HG02678 (cell line): ENCODE data around the gene EPC1.
"Not testable (repeated sequence)": the region's sequence is repeated elsewhere in the genome, so short reads cannot be mapped to it uniquely, and the experiment has no call there.

ENCODE experiments used
- ATAC-seq: cut with Tn5 transposase; IDR thresholded peaks from one replicate; pipeline ENCODE4 v1.9.1; 2021; ENCODE audit warnings: mild to moderate bottlenecking, moderate library complexity; ENCODE audit not compliant: unreplicated experiment

Gene EPC1

DNA sequence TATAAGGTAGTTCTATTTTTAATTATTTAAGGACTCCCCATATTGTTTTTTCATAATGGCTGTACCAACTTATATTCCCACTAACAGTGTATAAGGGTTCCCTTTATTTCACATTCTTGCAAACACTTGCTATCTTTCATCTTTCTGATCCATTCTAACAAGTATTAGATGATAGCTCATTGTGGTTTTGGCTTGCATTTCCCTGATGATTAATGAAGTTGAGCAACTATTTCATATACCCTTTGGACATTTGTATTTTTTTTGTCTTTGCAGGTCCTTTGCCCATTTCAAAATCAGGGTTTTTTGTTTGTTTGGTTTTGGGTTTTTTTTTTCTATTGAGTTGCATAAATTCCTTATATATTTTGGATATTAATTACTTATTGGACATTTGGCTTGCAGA lies 107.2 kb downstream of the EPC1 start:
- ATAC-seq = no peak

DNA sequence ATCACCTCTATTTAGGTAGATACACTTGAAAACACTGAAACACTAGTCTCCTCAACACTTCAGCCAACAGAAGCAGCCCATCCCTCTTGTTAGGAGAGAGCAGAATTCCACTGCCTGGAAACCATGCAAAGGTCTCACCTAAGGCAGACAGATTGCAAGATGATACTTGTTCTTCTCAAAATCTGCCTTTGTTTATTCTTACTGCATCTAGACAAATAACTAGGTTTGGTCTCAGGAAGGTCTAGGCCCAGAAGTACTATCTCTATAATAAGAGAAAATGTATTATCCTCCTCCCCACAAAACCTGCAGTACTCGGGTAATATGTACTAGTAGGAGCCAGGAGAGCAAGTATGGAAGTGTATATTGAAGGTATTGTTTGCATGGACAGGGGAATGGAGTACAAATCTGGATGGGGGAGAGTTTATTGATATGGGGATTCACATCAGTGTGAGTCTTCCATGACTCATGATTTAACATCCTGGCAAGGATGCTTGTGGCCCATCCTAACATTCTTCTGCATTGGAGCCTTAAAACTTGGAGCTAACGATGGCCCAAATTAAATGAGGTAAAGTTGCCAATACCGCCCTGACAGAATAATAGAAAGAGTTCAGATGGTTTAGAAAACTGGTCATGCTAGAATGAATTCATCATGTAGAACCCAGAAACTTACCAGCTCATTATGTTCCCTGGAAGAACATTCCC lies 109.2 kb downstream of the EPC1 start:
- ATAC-seq = no peak

DNA sequence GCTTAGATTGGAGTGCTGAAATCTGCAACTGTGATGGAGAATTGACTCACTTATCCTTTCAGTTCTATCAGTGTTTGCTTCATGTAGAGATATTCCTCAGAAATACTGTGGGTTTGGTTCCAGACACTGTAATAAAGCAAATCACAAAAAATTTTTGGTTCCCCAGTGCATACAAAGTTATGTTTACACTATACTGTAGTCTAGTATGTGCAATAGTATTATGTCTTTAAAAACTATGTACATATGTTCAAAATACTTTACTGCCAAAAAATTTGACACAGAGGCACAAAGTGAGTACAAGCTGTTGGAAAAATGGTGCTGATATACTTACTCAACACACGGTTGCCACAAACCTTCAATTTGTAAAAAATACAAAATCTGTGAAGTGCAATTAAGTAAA lies 112.5 kb downstream of the EPC1 start:
- no peak for ATAC-seq

DNA sequence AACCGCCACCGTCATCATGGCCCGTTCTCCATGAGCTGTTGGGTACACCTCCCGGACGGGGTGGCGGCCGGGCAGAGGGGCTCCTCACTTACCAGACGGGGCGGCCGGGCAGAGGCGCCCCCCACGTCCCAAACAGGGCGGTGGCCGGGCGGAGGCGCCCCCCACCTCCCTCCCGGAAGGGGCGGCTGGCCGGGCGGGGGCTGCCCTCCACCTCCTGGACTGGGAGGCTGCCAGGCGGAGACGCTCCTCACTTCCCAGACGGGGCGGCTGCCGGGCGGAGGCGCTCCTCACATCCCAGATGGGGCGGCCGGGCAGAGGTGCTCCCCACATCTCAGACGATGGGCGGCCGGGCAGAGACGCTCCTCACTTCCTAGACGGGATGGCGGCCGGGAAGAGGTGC lies 113.6 kb downstream of the EPC1 start:
- not testable (repeated sequence) for ATAC-seq

DNA sequence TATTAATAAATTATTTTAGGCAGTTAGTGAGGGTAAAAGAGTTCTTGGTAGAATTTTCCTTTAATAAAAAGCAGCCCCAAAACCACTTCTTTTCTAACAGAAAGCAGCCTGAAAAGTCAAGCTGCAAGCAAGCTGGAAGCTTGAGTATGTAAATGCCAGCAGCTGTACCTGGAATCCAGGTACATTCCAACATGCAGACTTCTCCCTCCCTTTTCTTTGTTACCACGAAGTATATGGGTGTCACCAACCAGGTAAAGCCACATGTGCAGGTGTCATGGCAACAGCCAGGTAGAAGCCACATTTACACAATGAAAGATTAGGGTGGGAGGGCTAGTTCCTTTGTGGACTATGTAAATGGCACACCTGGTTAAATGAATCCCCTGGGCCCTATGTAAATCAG lies 114.6 kb downstream of the EPC1 start:
- no peak for ATAC-seq

DNA sequence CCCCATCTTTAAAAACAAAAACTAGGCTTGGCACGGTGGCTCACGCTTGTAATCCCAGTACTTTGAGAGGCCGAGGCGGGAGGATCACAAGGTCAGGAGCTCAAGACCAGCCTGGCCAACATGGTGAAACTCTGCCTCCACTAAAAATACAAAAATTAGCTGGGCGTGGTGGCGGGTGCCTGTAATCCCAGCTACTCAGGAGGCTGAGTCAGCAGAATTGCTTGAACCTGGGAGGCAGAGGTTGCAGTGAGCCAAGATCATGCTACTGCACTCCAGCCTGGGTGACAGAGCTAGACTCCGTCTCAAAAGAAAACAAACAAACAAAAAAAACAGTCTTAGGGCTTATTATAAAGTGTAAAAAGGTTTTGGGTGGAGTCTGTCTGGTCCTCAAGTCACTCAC lies 117.2 kb downstream of the EPC1 start:
- ATAC-seq = not testable (repeated sequence)

DNA sequence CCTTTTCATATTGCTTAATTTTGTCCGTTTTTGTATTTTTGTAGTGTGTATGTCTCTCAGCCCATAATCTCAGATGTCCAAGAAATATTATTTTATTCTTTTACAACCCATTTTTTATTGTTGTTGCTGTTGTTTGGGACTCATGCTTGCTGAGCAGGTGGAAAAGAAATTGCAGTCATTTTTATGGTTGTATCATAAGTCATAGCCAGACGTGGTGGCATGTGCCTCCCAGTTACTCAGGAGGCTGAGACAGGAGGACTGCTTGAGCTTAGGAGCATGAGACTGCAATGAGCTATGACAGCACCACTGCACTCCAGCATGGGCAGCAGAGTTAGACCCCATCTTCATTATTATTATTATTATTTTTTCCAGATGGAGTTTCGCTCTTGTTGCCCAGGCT lies 117.8 kb downstream of the EPC1 start:
- ATAC-seq = no peak

DNA sequence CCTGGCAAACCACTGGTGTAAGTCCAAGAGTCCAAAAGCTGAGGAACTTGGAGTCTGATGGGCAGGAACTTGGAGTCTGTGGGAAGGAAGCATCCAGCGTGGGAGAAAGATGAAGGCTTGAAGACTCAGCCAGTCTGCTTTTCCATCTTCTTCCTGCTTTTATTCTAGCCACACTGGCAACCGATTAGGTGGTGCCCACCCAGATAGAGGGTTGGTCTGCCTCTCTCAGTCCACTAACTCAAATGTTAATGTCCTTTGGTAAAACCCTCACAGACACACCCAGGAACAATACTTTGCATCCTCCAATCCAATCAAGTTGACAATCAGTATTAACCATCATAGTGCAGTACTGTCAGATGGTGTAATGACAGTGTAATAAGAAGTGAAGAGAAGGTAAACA lies 119.2 kb downstream of the EPC1 start:
- no peak for ATAC-seq

DNA sequence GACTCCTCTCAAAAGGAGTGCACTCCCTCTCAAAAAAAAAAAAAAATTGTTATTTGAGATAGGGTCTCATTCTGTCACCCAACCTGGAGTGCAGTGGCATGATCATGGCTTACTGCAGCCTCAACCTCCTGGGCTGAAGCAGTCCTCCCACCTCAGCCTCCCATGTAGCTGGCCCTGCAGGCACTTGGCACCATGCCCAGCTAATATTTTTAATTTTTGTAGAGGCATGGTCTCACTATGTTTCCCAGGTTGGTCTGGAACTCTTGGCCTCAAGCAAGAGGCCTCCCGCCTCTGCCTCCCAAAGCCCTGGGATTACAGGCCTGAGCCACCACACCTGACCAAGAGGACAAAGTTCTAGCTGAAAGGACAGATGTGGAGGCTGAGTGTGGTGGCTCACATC lies 120.3 kb downstream of the EPC1 start:
- no peak for ATAC-seq

DNA sequence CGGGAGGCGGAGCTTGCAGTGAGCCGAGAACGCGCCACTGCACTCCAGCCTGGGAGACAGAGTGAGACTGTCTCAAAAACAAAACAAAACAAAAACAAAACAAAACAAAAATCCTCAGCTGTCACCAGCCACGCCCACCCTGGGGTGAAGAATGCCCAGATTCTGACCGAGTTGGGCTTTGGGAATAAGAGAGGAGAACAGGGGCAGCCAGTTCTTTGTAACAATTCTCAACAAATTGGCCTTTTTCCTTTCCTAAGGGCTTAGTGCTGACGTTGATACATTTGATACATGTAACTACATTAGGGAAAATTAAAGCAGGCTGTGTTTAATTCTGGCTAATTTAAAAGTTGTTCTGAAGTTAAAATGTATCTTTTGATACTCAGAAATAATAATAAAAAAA lies 121.0 kb downstream of the EPC1 start:
- no peak for ATAC-seq

DNA sequence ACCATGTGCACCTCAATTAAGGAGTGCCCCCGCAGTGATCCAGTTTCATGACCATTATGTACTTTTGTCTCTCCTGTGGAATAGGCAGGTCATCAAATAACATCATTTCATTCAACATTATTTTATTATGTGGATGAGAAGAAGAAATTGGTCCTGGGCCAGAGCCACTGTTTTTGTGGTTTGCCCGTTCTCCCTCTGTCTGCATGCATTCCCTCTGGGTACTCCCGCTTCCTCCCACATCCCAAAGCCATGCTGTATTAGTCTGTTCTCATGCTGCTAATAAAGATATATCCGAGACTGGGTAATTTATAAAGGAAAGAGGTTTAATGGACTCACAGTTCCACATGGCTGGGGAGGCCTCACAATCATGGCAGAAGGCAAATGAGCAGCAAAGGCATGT lies 124.6 kb downstream of the EPC1 start:
- ATAC-seq = not testable (repeated sequence)

DNA sequence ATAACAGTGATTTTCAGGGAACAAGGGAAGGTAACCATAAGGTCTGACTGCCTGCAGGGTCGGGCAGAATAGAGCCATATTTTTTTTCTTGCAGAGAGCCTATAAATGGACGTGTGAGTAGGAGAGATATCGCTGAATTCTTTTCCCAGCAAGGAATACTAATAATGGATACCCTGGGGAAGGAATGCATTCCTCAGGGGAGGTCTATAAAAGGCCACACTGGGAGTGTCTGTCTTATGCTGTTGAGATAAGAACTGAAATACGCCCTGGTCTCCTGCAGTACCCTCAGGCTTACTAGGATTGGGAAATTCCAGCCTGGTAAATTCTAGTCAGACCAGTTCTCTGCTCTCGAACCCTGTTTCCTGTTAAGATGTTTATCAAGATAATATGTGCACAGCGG lies 127.8 kb downstream of the EPC1 start:
- not testable (repeated sequence) for ATAC-seq

DNA sequence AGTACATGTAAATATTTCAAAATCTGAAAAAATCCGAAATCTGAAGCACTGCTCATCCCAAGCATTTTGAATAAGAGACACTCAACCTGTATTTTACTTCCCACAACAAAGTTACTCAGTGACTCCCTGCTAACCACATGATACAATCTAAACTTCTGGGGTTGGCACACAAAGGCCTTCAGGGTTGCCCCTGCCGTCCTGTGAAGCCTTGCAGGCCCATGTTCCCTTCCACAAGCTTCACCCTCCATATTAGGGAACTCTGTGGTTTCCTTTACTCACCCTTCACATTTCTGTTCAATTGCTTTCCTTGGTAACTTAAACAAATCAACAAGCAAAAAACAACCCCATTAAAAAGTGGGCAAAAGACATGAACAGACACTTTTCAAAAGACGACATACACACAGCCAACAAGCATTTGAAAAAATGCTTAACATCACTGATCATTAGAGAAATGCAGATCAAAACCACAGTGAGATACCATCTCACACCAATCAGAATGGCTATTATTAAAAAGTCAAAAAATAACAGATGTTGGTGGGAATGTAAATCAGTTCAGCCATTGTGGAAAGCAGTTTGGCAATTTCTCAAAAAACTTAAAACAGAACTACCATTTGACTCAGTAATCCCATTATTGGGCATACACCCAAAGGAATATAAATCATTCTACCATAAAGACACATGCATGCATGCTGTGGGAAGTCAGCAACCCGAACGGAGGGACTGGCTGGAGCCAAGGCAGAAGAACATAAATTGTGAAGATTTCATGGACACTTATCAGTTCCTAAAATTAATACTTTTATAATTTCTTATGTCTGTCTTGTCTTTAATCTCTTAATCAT lies 128.5 kb downstream of the EPC1 start:
- not testable (repeated sequence) for ATAC-seq
